Measurements from ENCODE around the gene PDIA5.

- TF ChIP-seq CTCF (IDR thresholded peaks at IDR 0.05) (no peak), POLR2A (IDR thresholded peaks at IDR 0.05) (no peak), EP300 (IDR thresholded peaks at IDR 0.05) (no peak), POLR2AphosphoS5 (IDR thresholded peaks at IDR 0.05) (no peak)
Measured at GRCh38 chr3:123152687-123153086, 85.9 kb downstream of the PDIA5 start.

Measured in upper lobe of left lung (tissue), 4 donors.